CD4-positive, alpha-beta T cell (primary cell): ENCODE data around the gene MAN2A2. TPM values are rescaled to one million over a fixed set of nuclear protein-coding genes. Genes with fewer than 3 reads are reported as not detected.

Experiments
- ATAC-seq: fragments of 200-7000 bp; cut with Tn5 transposase; one replicate; pipeline ENCODE4 v1.10.0; 2022; ENCODE audit warnings: mild to moderate bottlenecking; ENCODE audit not compliant: poor library complexity
- CTCF ChIA-PET: fragments of 350-600 bp; sonication (Branson Sonifier 250); formaldehyde crosslinking; loops from one replicate; lab custom pipeline; 2021; ENCODE audit warnings: antibody characterized with exemption, inconsistent platforms; lab: Charles Lee
- POLR2A ChIA-PET: fragments of 350-600 bp; sonication (Branson Sonifier 250); formaldehyde crosslinking; loops from one replicate; lab custom pipeline; 2021; ENCODE audit warnings: antibody characterized with exemption, inconsistent platforms; lab: Charles Lee
- DNase-seq, 14 experiments: peaks; one replicate each; pipeline ENCODE4 v3.0.0-alpha.2; 2013 to 2020; ENCODE audit warnings: mixed read lengths in 2 of 14
- H3K27ac ChIP-seq, 2 donors: one replicate each; pipeline versions ENCODE4 v1.5.1 to v1.7.0; 2013; ENCODE audit warnings: low read length in 2 of 2, low read depth in 1 of 2, mild to moderate bottlenecking in 1 of 2
- H3K27me3 ChIP-seq, 2 experiments: 1 replicate in 1 of 2; 2 replicates in 1 of 2; pipeline versions ENCODE4 v1.6.1 to v1.7.0; 2013; ENCODE audit warnings: low read length in 2 of 2, control low read depth in 1 of 2, mild to moderate bottlenecking in 1 of 2, moderate library complexity in 1 of 2; ENCODE audit not compliant: insufficient read depth in 2 of 2, control insufficient read depth in 1 of 2
- H3K36me3 ChIP-seq: one replicate; pipeline ENCODE4 v1.6.1; 2013; ENCODE audit warnings: low read length, control low read depth; ENCODE audit not compliant: insufficient read depth
- H3K4me1 ChIP-seq: one replicate; pipeline ENCODE4 v1.6.1; 2013; ENCODE audit warnings: low read length, control low read depth; ENCODE audit not compliant: insufficient read depth
- H3K4me3 ChIP-seq: one replicate; pipeline ENCODE4 v1.5.1; 2013; ENCODE audit warnings: mild to moderate bottlenecking, low read length, moderate library complexity
- H3K9me3 ChIP-seq, 2 experiments: 1 replicate in 1 of 2; 2 replicates in 1 of 2; pipeline versions ENCODE4 v1.6.1 to v1.7.0; 2013; ENCODE audit warnings: low read length in 2 of 2, mild to moderate bottlenecking in 2 of 2, control low read depth in 1 of 2, moderate library complexity in 1 of 2; ENCODE audit not compliant: control insufficient read depth in 1 of 2, insufficient read depth in 1 of 2
- H3K27ac Mint-ChIP-seq: one replicate; pipeline ENCODE4 v1.8.0; 2020; ENCODE audit warnings: mixed read lengths
- H3K27me3 Mint-ChIP-seq: one replicate; pipeline ENCODE4 v1.8.0; 2021; ENCODE audit warnings: mixed read lengths
- H3K36me3 Mint-ChIP-seq: one replicate; pipeline ENCODE4 v1.8.0; 2021; ENCODE audit warnings: low read depth, mixed read lengths
- H3K4me1 Mint-ChIP-seq: one replicate; pipeline ENCODE4 v1.8.0; 2021; ENCODE audit warnings: low read depth, mixed read lengths
- H3K4me3 Mint-ChIP-seq: one replicate; pipeline ENCODE4 v1.8.0; 2020; ENCODE audit warnings: mild to moderate bottlenecking, mixed read lengths
- H3K9me3 Mint-ChIP-seq: one replicate; pipeline ENCODE4 v1.8.0; 2020; ENCODE audit warnings: mixed read lengths
- intact Hi-C, 2 experiments: fragments of 100-400 bp; cut with DNase I in 1 of 2; cut with micrococcal nuclease in 1 of 2; formaldehyde crosslinking; loops; one replicate each; pipeline versions ENCODE4 v1.15.1 to v1.9.0; 2023 to 2025; cut with DNase I, micrococcal nuclease
- total RNA-seq, 174 experiments: library from RNA in 2 of 174; stranded (reverse) in 2 of 174; gene quantifications; one replicate each; pipeline ENCODE4 v1.2.3 and lab custom pipeline; 2021 to 2026
- TF ChIP-seq, protein P1 (sequence below): fragments of 200-600 bp; IDR thresholded peaks from one replicate; pipeline ENCODE4 v1.8.0; 2022; ENCODE audit warnings: antibody characterized with exemption, mild to moderate bottlenecking

MAN2A2 gene
- total RNA-seq, 2 experiments from 2014 or later = 125 to 128 TPM

DNA sequence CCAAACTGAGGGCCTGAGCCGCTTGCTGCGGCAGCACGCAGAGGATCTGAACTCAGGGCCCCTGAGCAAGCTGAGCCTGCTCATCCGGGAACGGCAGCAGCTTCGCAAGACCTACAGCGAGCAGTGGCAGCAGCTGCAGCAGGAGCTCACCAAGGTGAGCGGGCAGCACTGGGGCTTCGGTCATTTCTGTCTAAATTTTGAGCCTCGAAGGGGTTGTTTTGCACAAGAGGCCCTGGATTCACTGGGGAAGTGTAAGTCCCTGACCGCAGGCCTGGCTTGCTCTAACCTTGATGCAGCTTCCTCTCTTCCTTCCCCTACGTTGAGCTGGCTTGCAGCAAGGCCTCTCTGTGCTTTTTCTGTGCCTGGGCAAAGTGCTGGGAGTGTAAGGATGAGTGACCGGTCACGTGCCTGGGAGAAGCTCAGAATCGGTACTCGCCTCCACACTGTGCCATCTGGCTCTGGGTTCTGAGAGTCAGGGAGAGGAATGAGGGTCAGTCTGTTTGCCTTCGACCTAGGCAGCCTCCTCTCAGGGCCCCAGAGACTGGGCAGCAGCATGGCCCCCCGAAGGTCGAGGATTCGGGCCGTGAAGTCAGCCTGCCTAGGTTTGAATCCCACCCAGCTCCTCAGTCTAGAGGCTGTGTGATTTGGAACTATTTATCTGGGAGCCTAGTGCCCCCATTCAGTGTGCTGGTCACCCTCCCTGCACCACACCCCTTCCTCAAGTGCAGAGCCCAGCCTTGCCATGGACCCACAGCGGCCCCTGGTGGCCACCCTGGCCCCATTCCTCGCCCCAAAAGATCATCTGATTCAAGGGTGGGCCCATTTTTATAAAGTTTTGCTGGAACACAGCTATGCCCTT, 17.4 kb upstream of the MAN2A2 start:
- TF ChIP-seq, protein P1, sequence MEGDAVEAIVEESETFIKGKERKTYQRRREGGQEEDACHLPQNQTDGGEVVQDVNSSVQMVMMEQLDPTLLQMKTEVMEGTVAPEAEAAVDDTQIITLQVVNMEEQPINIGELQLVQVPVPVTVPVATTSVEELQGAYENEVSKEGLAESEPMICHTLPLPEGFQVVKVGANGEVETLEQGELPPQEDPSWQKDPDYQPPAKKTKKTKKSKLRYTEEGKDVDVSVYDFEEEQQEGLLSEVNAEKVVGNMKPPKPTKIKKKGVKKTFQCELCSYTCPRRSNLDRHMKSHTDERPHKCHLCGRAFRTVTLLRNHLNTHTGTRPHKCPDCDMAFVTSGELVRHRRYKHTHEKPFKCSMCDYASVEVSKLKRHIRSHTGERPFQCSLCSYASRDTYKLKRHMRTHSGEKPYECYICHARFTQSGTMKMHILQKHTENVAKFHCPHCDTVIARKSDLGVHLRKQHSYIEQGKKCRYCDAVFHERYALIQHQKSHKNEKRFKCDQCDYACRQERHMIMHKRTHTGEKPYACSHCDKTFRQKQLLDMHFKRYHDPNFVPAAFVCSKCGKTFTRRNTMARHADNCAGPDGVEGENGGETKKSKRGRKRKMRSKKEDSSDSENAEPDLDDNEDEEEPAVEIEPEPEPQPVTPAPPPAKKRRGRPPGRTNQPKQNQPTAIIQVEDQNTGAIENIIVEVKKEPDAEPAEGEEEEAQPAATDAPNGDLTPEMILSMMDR = peak; percentile 98
- ATAC-seq = peak; percentile 70
- ChIA-PET CTCF (interaction anchor here (0.5 to 1.9 kb wide), 20 partner anchors 12 to 565 kb away, joined by 3 to 17 read pairs (median 4); partner anchors contain the start of gene HDDC3), POLR2A (interaction anchor here (1.0 to 1.9 kb wide), 3 partner anchors 17 to 238 kb away, joined by 4 to 6 read pairs (median 5); partner anchors contain the start of gene MAN2A2)
- Histone ChIP-seq H3K36me3 (peaks cover 12% of the 10 kb centered on the region), H3K27me3 (peaks cover 3 to 5% of the 10 kb centered on the region in 2 experiments), H3K9me3 (peaks cover 0 to 4% of the 10 kb centered on the region in 2 experiments), H3K27ac (no peak overlapping the region), H3K4me3 (peak overlapping the region; percentile 42), H3K4me1 (peaks cover 26% of the 10 kb centered on the region)
- peak; percentile 62 to 87 (median 74) for DNase-seq
- Mint-ChIP-seq H3K9me3 (no peaks in the 10 kb centered on the region), H3K36me3 (peaks cover 6% of the 10 kb centered on the region), H3K27me3 (peaks cover 15% of the 10 kb centered on the region), H3K27ac (no peak overlapping the region), H3K4me1 (peaks cover 13% of the 10 kb centered on the region), H3K4me3 (no peak overlapping the region)
- intact Hi-C loops = loop anchor here (1.0 to 10.0 kb wide), 7 partner anchors 68 to 565 kb away; no protein-coding TSS in a partner anchor

DNA sequence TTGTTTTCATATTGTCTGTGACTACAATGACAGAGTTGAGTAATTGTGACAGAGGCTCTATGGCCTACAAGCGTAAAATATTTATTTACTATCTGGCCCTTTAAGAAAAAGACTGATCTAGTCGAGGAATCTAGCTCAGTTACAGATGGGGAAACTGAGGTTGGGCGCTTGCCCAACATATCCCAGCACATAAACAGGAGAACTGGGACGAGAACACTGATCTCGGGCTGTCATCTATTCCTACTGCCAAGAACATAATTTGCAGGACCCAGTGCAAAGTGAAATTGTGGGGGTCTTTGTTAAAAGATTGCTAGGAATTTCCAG, 16.8 kb upstream of the MAN2A2 start:
- peaks cover 7% of the 10 kb centered on the region for H3K36me3 ChIP-seq
- Mint-ChIP-seq H3K27ac (no peak overlapping the region), H3K4me1 (peaks cover 13% of the 10 kb centered on the region), H3K9me3 (no peaks in the 10 kb centered on the region), H3K4me3 (no peak overlapping the region), H3K27me3 (peaks cover 15% of the 10 kb centered on the region), H3K36me3 (peaks cover under 1% of the 10 kb centered on the region)
- CTCF ChIA-PET = interaction anchor here (0.6 to 1.9 kb wide), 19 partner anchors 13 to 566 kb away, joined by 3 to 17 read pairs (median 4); partner anchors contain the start of gene HDDC3
- intact Hi-C loops = loop anchor here (1.0 to 10.0 kb wide), 7 partner anchors 69 to 566 kb away; no protein-coding TSS in a partner anchor
- H3K27ac ChIP-seq = no peak overlapping the region
- ATAC-seq = no peak
- peaks cover 0 to 4% of the 10 kb centered on the region in 2 experiments for H3K9me3 ChIP-seq
- POLR2A ChIA-PET = interaction anchor here (1.0 to 1.9 kb wide), 3 partner anchors 17 to 238 kb away, joined by 4 to 6 read pairs (median 5); partner anchors contain the start of gene MAN2A2
- H3K4me1 ChIP-seq = peaks cover 26% of the 10 kb centered on the region
- peaks cover 3 to 5% of the 10 kb centered on the region in 2 experiments for H3K27me3 ChIP-seq
- no peak for DNase-seq
- H3K4me3 ChIP-seq = no peak overlapping the region
- TF ChIP-seq, protein P1 = peak; percentile 24

DNA sequence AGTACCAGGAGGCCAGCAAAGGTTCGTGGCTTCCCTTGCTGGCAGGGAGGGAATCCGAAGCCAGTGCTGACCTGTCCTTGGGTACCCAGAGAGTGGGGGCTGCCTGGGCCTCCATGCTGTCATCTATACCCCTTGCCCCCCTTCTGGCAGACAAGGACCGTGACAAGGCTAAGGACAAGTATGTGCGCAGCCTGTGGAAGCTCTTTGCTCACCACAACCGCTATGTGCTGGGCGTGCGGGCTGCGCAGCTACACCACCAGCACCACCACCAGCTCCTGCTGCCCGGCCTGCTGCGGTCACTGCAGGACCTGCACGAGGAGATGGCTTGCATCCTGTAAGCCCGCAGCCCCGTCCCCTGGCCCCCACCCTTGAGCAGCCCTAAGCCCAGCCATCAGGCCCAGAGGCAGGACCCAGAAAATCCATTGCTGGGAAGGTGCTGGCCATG, 16.0 kb upstream of the MAN2A2 start:
- Mint-ChIP-seq H3K27me3 (peaks cover 15% of the 10 kb centered on the region), H3K36me3 (no peaks in the 10 kb centered on the region), H3K27ac (no peak overlapping the region), H3K4me3 (no peak overlapping the region), H3K9me3 (no peaks in the 10 kb centered on the region), H3K4me1 (peaks cover 13% of the 10 kb centered on the region)
- H3K27me3 ChIP-seq = peaks cover 3 to 5% of the 10 kb centered on the region in 2 experiments
- ChIA-PET CTCF (interaction anchor here (1.1 to 1.2 kb wide), 2 partner anchors 239 to 567 kb away, joined by 3 to 6 read pairs; no protein-coding TSS in a partner anchor), POLR2A (no interaction called here)
- peaks cover 26% of the 10 kb centered on the region for H3K4me1 ChIP-seq
- no peaks in the 10 kb centered on the region for H3K36me3 ChIP-seq
- intact Hi-C loops = loop anchor here (5.0 to 10.0 kb wide), 3 partner anchors 70 to 565 kb away; no protein-coding TSS in a partner anchor
- ATAC-seq = no peak
- no peak overlapping the region for H3K27ac ChIP-seq
- peaks cover 0 to 4% of the 10 kb centered on the region in 2 experiments for H3K9me3 ChIP-seq
- no peak for DNase-seq
- no peak overlapping the region for H3K4me3 ChIP-seq
- TF ChIP-seq, protein P1 = no peak
